ENCODE results near the gene ABHD3.
"Not testable (repeated sequence)": the region's sequence is repeated elsewhere in the genome, so short reads cannot be mapped to it uniquely, and the experiment has no call there.

The ABHD3 gene, protein sequence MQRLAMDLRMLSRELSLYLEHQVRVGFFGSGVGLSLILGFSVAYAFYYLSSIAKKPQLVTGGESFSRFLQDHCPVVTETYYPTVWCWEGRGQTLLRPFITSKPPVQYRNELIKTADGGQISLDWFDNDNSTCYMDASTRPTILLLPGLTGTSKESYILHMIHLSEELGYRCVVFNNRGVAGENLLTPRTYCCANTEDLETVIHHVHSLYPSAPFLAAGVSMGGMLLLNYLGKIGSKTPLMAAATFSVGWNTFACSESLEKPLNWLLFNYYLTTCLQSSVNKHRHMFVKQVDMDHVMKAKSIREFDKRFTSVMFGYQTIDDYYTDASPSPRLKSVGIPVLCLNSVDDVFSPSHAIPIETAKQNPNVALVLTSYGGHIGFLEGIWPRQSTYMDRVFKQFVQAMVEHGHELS

DNA sequence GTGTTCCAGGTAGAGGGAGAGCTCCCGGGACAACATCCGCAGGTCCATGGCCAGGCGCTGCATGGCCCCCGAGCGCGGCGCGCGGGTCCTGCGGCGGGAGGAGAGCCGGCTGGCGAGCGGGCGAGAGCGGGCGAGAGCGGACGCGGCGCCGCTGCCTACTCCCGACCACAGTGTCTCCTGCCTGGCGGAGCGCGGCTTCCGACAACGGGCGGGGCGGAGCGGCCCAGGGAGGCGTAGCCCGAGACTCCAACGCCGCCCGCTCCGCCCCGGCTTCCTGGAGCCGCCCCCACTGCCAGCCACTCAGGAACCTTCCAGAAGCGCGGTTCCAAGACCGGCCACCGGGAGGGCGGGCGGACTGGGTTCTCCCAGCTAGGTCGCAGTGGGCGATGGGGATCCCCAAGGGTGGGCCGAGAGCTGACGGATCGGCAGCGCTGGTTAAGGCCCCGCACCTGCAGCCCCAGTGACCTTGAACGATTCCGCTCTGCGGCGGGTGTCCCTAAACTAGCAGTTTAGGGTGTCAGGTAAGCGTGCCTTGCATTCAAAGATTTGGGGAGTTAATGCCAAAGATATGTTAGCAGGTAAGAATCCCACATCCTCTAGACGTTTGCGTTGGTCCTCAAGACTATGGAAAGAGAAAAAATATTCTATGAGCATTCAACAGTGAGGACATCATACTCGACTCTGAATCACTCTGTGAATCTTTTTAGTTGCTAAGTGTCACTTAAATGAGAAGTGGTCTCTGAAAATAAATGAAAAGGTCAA, at the start of gene ABHD3:
Gene ABHD3, minus strand, starts transcription at position 172 of the 762 bp plus-strand sequence. Its CDS starts 109 bp downstream, at position 63.
- peak; percentile 93 for DNase-seq

DNA sequence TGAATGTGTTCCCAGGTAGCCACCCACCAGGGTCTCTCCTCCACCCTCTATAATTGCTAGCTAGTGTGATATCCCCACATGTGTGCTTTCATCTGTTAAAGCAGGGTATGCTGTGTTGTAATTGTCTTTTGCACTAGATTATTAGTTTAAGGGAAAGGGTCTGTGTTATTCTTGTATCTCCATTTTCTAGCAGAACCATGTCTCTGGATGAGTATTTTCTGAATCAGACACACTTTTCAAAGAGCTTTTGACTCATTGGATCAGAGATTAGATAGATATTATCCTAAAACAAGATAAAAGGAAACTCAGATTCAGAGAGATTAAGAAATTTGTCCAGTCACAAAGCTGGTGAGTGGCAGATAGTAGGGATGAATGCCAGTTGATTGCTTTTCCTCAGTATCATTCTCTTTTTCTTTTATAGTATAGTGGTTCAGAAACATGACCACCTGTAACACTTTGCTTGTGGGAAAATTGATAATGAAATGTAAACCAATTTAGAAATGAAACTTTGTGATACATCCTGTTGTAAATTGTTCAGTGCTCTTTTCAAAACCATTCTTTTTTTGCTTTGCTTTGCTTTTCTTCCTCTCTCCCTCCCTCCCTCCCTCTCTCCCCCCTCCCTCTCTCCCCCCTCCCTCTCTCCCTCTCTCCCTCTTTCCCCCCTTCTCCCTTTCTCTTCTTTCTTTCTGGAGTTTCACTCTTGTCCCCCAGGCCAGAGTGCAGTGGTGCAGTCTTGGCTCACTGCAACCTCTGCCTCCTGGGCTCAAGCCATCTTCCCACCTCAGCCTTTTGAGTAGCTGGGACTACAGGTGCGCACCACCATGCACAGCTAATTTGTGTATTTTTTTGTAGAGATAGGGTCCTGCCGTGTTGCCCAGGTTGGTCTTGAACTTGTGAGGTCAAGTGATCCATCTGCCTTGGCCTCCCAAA, 43.5 kb upstream of the ABHD3 start:
- DNase-seq, result no peak

DNA sequence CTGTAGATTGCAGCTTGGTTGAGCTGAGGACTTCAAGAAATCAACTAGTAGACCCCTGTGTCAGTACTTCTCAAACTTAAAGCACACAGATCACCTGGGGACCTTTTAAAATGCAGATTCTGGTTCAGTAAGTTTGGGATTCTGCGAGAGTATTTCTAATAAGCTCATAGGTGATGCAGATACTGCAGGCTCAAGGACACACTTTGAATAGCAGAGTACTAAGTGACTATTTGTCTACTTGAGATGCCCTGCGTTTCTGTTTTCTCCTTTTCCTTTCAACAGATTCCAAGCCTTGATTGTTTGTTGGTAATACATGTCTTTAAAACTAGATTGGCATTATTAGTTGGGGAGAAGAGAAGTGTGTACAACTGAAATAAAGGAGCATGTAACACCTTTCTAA, 42.7 kb upstream of the ABHD3 start:
- DNase-seq, result no peak

DNA sequence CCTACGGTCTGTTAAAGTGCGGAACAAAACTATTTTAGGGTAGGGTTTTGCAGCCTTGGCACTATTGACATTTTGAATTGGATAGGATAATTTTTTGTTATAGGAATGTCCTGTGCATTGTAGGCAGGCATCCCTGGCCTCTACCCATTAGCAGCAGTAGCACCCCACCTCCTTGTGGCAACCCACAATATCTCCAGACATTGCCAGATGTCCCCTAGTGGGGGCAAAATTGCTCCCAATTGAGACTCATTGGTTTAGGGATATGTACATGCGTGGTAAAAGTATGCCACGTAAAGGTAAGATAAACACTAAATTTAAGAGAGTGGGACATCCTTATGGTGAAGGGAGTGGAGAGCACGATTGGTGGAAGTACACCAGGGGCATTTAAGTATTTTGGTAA, 40.7 kb upstream of the ABHD3 start:
- DNase-seq, result no peak

DNA sequence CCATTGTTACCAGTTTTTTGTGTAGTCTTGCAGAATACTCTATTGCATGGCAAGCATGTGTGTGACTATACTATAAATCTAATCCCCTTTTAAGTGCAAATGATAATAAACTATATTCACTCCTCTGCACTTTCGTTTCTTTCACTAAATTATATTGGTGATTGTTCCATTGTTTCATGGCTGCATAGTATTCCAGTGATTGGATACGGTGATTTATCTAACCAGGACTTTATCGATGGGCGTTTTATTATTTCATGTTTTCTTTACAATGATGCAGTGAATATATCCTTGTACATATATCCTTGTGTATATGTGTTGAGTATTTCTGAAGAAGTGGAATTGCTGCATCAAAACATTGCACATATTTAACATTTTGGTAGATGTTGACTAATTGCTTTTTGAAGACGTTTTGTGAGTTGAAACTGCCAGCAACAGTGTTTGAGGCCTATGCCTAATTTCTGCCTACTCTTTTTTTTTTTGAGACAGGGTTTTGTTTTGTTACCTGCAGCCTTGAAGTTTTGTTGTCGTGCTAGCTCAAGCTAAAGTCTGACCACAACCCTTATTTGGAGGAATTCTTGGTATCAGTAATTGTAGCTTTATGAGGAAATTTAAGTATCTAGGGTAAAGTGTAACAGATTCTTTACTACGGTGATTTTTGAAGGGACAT, 38.7 kb upstream of the ABHD3 start:
- no peak for DNase-seq

DNA sequence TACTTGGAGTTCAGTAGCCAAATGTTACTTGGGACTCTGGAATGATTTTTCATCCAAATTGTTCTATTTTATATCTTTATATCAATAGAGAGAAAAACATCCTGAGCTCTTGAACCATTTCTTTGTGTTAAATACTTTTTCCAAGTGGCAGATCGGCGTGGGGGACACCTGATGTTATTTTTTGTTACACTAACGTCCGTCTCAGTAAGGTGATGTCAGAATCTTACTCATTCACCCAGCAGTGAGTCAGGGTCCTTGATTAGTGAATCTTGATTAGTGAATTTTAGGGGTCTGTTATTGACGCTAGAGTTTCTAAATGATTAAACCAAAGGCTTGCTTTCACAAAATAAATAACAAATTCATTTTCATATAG, 37.7 kb upstream of the ABHD3 start:
- DNase-seq, result no peak

DNA sequence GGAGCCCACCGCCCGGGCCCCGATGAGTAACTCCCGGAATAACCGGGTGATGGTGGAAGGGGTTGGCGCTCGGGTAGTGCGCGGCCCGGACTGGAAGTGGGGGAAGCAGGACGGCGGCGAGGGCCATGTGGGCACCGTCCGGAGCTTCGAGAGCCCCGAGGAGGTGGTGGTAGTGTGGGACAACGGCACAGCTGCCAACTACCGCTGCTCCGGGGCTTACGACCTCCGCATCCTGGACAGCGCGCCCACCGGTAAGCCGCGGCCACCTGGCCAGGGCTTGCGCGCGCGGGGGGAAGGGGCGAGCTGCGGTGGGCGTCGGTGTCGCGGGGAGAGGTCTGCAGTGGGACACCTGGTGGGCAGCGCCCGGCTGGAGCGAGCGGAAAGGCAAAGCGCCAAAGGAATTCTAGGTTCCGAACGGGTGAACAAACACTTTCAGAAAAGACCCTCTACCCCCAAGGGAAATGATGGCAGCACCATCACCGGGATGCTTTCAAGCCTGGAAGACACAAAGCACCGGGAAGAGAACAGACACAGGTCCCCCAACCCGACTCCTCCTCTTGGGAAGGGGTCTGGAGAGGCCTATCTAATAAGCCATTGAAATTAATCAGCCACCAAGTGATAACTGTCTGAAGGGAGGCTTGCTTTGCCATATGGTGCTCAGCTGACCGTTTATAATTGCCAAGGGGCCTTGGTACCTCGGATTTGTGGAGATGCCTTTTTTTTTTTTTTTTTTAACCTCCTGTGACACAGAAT, 37.2 kb upstream of the ABHD3 start:
- peak; percentile 44 for DNase-seq

DNA sequence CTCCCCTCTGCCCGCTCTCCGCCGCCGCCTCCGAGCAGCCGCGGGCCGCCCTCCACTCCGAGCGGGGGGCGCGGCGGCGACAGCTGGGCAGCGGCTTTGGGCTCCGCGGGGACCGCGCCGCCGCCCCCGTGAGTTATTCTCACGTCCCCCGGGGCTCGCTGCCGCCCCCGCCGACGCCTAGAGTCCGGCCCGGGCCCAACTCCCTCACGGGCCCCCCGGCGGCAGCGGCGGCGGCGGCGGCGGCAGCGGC, 36.7 kb upstream of the ABHD3 start:
- DNase-seq, result no peak

DNA sequence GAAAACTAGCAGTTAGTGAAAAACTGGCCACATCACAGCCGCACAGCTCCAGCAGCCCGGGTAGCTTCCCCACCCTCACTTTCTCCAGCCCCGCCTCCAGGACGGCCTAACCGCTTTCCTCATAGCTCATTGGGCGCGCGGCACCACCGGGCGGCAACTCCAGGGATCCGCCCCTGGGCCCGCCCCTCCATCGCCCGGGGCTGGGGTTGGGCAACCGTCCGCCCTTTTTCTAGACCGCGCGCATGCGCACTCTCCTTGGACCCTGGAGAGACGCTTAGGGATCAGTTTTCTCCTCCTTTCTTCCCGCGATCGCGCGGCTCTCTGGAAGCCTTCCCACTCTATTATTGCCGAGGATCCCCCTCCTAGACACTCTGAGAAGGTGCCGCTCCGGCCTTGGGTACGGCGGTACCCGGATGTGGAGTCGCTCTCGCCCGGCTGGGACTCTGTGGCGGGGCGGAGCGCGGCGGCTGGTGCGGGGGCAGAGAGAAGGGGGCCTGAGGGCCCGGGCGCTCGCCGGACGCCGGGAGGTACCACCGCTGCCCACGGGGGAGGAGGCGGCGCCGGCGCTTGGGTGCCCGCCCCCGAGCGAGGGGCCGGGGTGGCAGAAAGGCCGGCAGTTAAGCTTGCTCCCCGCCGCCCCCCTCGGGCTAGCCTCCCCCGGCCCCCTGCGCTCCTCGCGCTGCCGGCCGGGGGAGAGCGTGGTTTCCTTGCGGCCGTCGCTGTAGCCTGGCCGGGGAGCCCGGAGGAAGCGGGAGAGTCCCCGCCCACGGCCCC, 36.2 kb upstream of the ABHD3 start, which contains the start of gene MIB1:
Gene MIB1, plus strand, starts transcription at position 255 of the 774 bp plus-strand sequence. CDS start 792 bp downstream, outside the sequence.
- peak; percentile 99 for DNase-seq

DNA sequence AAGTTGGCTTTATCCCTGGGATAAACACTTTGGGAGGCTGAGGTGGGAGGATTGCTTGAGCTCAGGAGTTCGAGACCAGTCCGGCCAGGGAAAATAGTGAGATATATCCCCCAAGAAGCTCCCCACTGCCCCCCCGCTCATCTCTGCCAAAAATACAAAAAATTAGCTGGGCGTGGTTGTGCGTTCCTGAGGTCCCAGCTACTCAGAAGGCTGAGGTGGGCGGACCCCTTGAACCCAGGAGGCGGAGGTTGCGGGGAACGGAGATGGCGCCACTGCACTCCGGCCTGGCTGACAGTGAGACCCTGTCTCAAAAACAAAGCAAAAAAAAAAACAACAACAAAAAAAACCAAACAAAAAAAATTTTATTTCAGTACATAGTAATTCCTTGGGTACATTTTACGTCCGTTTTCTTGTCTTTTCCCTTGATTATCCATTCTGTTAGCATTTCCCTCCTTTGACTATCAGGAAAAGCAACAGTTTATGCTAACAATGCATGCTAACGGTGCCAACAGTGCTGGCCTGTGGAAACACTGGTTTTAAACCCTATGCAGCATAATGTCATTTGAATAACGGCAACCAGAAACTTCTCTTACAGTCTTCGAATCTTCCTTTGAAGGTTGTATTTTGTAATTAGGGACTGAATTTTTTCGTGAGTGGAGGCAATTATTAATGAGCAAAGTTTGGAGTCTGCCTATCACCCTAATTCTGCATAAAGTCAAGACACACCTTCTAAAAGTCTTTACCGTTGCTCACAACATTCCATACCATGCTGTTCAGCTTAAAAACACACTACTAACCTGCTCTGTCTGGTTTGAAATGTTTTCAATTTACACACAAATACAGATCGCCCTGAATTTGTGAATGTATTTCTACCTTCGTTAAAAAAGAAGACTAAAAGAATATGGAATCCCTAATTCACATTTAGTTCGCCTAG, 35.3 kb upstream of the ABHD3 start:
- DNase-seq, result peak; percentile 21

DNA sequence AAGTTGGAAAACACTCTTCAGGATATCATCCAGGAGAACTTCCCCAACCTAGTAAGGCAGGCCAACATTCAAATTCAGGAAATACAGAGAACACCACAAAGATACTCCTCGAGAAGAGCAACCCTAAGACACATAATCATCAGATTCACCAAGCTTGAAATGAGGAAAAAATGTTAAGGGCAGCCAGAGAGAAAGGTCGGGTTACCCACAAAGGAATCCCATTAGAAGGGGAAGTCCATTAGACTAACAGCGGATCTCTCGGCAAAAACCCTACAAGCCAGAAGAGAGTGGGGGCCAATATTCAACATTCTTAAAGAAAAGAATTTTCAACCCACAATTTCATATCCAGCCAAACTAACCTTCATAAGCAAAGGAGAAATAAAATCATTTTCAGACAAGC, 32.4 kb upstream of the ABHD3 start:
- DNase-seq, result not testable (repeated sequence)

DNA sequence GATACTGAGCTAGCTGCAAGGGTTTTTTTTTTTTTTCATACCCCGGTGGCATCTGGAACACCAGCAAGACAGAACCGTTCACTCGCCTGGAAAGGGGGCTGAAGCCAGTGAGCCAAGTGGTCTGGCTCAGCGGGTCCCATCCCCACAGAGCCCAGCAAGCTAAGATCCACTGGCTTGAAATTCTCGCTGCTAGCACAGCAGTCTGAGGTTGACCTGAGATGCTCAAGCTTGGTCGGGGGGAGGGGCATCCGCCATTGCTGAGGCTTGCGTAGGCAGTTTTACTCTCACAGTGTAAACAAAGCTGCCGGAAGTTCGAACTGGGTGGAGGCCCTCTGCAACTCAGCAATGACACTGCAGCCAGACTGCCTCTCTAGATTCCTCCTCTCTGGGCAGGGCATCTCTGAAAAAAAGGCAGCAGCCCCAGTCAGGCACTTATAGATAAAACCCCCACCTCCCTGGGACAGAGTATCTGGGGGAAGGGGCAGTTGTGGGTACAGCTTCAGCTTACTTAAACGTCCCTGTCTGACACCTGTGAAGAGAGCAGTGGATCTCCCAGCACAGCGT, 31.0 kb upstream of the ABHD3 start:
- DNase-seq, result no peak

DNA sequence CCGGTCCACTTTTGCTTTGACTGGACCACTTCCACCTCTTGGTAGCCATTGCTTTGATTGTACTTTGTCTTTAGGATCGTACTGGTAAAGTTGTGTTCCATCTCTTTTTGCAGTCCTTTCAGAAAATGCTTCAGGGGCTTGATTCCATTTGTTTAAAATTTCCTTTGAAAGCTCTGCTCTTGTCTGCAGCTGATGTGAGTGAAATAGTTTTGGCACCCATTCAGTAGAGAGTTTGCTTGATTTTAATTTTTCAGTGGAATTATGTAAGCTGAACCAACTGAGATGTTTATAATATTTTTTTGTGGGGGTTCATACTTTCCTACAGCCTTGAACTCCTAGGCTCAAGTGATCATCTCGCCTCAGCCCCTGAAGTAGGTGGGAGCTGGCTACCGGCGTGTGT, 28.4 kb upstream of the ABHD3 start:
- no peak for DNase-seq

DNA sequence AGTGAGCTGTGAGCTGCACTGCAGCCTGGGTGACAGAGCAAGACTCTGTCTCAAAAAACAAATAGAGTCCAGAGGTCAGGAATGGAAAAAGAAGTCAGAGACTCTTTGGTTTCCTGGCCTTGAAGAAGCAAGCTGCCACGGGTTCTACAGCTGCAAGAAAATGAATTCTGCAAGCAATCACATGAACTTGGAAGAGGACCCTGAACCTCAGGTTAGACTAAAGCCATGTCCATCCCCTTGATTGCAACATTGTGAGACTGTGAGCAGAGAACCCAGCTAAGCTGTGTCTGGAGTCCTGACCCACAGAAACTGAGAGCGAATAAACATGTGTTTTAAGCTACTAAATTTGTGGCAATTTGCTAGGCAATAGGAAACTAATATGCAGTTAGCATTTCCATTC, 23.1 kb upstream of the ABHD3 start:
- no peak for DNase-seq

DNA sequence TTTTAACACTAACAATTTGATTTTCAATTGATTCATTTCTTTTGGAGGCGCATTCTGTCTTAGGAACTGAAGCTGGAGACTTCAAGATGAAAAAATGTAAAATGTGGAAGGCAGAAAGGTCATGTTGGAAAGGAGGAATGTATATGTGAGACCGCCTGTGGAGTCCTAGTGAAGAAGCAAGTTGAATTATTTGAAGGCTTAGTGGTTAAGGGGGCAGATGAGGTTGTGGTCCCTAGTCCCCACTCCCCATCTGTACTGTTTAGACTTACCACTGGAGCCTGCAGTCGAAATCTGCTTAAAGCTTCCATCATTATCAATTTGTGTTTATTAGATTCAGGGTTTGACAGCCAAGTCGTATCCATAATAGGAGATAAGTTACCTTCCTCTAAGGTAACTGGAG, 20.6 kb upstream of the ABHD3 start:
- no peak for DNase-seq

DNA sequence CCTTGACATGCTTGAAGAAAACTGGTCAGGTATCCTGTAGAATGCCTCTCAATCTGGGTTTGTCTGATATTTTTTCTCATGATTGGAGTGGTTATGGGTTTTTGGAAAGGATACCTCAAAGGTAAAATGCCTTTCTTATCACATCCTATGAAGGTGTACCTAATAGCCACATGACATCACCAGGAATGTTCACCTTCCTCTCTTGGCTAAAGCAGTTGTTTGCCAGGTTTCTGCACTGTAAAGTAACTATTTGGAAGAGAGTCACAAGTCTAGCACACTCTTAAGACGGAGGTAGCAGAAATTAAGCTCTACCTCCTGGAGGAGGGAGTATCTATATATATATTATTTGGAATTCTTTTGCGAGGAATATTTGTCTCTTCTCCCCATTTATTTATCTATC, 18.1 kb upstream of the ABHD3 start:
- DNase-seq, result no peak

DNA sequence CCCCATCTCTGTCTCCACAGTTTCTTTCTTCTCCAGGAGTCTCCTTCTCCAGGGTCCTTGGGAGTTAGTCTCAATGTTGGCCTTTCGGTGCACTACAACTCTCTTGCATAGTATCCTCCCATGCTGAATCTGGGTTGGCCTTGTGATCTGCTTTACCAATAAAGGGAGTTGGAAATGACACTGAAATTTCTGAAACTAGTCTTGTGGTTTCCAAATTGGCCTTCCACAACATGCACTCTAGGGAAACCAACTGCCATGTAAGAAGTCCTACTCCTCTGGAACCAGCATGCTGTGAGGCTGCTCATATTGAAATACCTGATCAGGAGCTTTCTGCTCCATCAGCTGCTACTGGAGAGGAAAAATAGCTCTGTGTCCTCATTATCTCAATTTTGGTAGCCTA, 9.9 kb upstream of the ABHD3 start:
- DNase-seq, result no peak

DNA sequence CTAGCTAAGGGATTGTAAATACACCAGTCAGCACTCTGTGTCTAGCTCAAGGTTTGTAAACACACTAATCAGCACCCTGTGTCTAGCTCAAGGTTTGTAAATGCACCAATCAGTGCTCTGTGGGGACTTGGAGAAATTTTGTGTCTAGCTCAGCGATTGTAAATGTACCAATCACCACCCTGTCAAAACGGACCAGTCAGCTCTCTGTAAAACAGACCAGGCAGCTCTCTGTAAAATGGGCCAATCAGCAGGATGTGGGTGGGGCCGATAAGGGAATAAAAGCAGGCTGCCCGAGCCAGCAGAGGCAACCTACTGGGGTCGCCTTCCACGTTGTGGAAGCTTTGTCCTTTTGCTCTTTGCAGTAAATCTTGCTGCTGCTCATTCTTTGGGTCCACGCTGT, 2.6 kb upstream of the ABHD3 start:
- DNase-seq, result not testable (repeated sequence)

DNA sequence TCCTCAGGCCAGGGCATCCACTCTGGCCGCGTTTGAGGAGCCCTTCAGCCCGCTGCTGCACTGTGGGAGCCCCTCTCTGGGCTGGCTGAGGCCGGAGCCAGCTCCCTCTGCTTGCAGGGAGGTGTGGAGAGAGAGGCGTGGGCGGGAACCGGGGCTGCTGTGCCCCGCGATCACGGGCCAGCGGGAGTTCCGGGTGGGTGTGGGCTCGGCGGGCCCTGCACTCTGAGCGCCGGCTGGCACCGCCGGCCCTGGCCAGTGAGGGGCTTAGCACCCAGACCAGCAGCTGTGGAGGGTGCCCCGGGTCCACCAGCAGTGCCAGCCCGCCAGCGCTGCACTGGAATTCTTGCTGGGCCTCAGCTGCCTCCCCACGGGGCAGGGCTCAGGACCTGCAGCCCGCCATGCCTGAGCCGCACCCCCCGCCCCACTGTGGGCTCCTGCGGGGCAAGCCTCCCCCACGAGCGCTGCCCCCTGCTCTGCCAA, 1.9 kb upstream of the ABHD3 start:
- DNase-seq, result no peak
